Ureter (tissue), 1 donor: ENCODE data around the gene ST3GAL3. TPM values are rescaled to one million over a fixed set of nuclear protein-coding genes. Genes with fewer than 3 reads are reported as not detected.

ENCODE experiments used
- DNase-seq: peaks from one replicate; pipeline ENCODE4 v3.0.0-alpha.2; 2020; ENCODE audit warnings: low spot score
- total RNA-seq: library from RNA; stranded (reverse); gene quantifications from one replicate; pipeline ENCODE4 v1.2.4, GENCODE V29; 2023
- donor health status: DM: yes; HTN: yes; CAD: no.

Gene ST3GAL3
- total RNA-seq, 1 donor from 2014 or later = 39.5 TPM

GRCh38 chr1:43850591-43851233 lies 143.4 kb downstream of the ST3GAL3 start:
- DNase-seq = no peak

GRCh38 chr1:43851561-43852338 lies 144.4 kb downstream of the ST3GAL3 start:
- no peak for DNase-seq

- no peak for DNase-seq
These were observed 146.0 kb downstream of the ST3GAL3 start for GRCh38 chr1:43853161-43853921.

- no peak for DNase-seq
These were observed 147.1 kb downstream of the ST3GAL3 start for GRCh38 chr1:43854473-43854872.

GRCh38 chr1:43856188-43856587 lies 148.9 kb downstream of the ST3GAL3 start:
- no peak for DNase-seq

- no peak for DNase-seq
These were observed 149.8 kb downstream of the ST3GAL3 start for GRCh38 chr1:43857163-43857562.

GRCh38 chr1:43858324-43858723 lies 151.0 kb downstream of the ST3GAL3 start:
- DNase-seq = peak; percentile 90

- DNase-seq = no peak
These were observed 154.0 kb downstream of the ST3GAL3 start for GRCh38 chr1:43861337-43861736.

- DNase-seq = no peak
These were observed 154.8 kb downstream of the ST3GAL3 start for GRCh38 chr1:43861988-43862735.

GRCh38 chr1:43864111-43865045 lies 157.0 kb downstream of the ST3GAL3 start:
- DNase-seq = no peak

GRCh38 chr1:43866201-43866600 lies 158.9 kb downstream of the ST3GAL3 start:
- no peak for DNase-seq

- DNase-seq = no peak
These were observed 160.8 kb downstream of the ST3GAL3 start for GRCh38 chr1:43867976-43868740.

GRCh38 chr1:43868741-43869067 lies 161.4 kb downstream of the ST3GAL3 start:
- no peak for DNase-seq

- DNase-seq = no peak
These were observed 163.0 kb downstream of the ST3GAL3 start for GRCh38 chr1:43870306-43870705.

GRCh38 chr1:43871181-43871910 lies 164.0 kb downstream of the ST3GAL3 start:
- DNase-seq = no peak

GRCh38 chr1:43872280-43872679 lies 164.9 kb downstream of the ST3GAL3 start:
- DNase-seq = no peak

- DNase-seq = no peak
These were observed 166.5 kb downstream of the ST3GAL3 start for GRCh38 chr1:43873851-43874250.

GRCh38 chr1:43874716-43875115 lies 167.4 kb downstream of the ST3GAL3 start:
- DNase-seq = no peak

- no peak for DNase-seq
These were observed 168.0 kb downstream of the ST3GAL3 start for GRCh38 chr1:43875331-43875730.
